Thyroid gland (tissue), 4 donors: ENCODE measurements around the gene PNP.

ENCODE experiments used
- POLR2A ChIP-seq, 2 donors: fragments of 450-650 bp; IDR thresholded peaks; one replicate each; pipeline ENCODE4 v1.6.1; 2017; ENCODE audit warnings: antibody characterized with exemption in 2 of 2, mild to moderate bottlenecking in 2 of 2, moderate library complexity in 1 of 2
- TF ChIP-seq, protein P1 (sequence below), 6 experiments: fragments of 200-600 bp in 3 of 6; fragments of 450-650 bp in 3 of 6; sonication (generic) in 3 of 6; IDR thresholded peaks; one replicate each; pipeline ENCODE4 v1.5.1; 2016 to 2019; ENCODE audit warnings: antibody characterized with exemption in 6 of 6, mild to moderate bottlenecking in 2 of 6, inconsistent platforms in 1 of 6, moderate library complexity in 1 of 6

DNA sequence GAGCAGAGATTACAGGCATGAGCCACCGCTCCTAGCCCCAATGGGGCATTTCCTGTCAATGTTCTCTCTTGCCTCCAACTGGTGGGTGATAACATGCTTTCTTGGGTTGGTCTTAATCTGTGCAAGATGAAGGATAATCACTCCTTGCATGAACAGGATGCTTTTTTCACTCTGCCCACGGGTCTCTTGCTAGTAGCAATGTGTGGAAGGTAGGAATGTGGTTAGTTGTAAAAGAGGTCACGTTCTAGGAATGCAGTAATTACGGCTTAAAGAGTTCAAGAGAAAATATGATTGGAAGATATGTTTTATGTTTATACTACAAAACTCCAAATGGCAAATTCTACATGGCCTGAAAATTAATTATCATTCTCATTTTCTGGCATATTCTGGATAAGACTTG is 46.6 kb downstream of the PNP start:
- TF ChIP-seq, protein P1, sequence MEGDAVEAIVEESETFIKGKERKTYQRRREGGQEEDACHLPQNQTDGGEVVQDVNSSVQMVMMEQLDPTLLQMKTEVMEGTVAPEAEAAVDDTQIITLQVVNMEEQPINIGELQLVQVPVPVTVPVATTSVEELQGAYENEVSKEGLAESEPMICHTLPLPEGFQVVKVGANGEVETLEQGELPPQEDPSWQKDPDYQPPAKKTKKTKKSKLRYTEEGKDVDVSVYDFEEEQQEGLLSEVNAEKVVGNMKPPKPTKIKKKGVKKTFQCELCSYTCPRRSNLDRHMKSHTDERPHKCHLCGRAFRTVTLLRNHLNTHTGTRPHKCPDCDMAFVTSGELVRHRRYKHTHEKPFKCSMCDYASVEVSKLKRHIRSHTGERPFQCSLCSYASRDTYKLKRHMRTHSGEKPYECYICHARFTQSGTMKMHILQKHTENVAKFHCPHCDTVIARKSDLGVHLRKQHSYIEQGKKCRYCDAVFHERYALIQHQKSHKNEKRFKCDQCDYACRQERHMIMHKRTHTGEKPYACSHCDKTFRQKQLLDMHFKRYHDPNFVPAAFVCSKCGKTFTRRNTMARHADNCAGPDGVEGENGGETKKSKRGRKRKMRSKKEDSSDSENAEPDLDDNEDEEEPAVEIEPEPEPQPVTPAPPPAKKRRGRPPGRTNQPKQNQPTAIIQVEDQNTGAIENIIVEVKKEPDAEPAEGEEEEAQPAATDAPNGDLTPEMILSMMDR (IDR thresholded peaks at IDR 0.05) = no peak
- TF ChIP-seq POLR2A (IDR thresholded peaks at IDR 0.05) = no peak
